Ascending aorta (tissue), 2 donors: ENCODE results near the gene NOXA1. TPM values are rescaled to one million over a fixed set of nuclear protein-coding genes. Genes with fewer than 3 reads are reported as not detected.

Source experiments
- DNase-seq, 2 donors: peaks; one replicate each; pipeline ENCODE4 v3.0.0-alpha.2; 2019; ENCODE audit warnings: low spot score in 2 of 2
- H3K27ac ChIP-seq, 2 donors: fragments of 200-600 bp; sonication (generic); one replicate each; pipeline ENCODE4 v1.5.1; 2016 to 2017; ENCODE audit warnings: mild to moderate bottlenecking in 1 of 2
- H3K27me3 ChIP-seq: fragments of 200-600 bp; sonication (generic); one replicate; pipeline ENCODE4 v1.5.1; 2017
- H3K36me3 ChIP-seq, 2 donors: fragments of 200-600 bp; sonication (generic); one replicate each; pipeline ENCODE4 v1.5.1; 2016
- H3K4me1 ChIP-seq, 2 donors: fragments of 200-600 bp; sonication (generic); one replicate each; pipeline ENCODE4 v1.5.1; 2016 to 2017; ENCODE audit warnings: mild to moderate bottlenecking in 1 of 2
- H3K4me3 ChIP-seq, 2 donors: fragments of 200-600 bp; sonication (generic); one replicate each; pipeline ENCODE4 v1.5.1; 2016 to 2017; ENCODE audit warnings: mild to moderate bottlenecking in 1 of 2
- H3K9me3 ChIP-seq, 2 donors: fragments of 200-600 bp; sonication (generic); one replicate each; pipeline ENCODE4 v1.5.1; 2016
- CTCF ChIP-seq, 3 experiments: fragments of 200-600 bp in 2 of 3; fragments of 450-650 bp in 1 of 3; sonication (generic) in 2 of 3; IDR thresholded peaks; one replicate each; pipeline ENCODE4 v1.5.1; 2016 to 2019; ENCODE audit warnings: antibody characterized with exemption in 3 of 3, mild to moderate bottlenecking in 1 of 3, moderate library complexity in 1 of 3
- intact Hi-C: fragments of 100-400 bp; cut with DNase I; formaldehyde crosslinking; loops from one replicate; pipeline ENCODE4 v1.15.1; 2023
- total RNA-seq: library from RNA; depleted of rRNA; stranded (reverse); fragments of >200 nt; gene quantifications from one replicate; pipeline ENCODE4 v1.1.0, GENCODE V29; 2016

The NOXA1 gene
- total RNA-seq, 1 donor from 2014 or later, result 6.9 TPM

GRCh38 chr9:137480686-137481683, 57.8 kb downstream of the NOXA1 start:
- Histone ChIP-seq H3K4me3 (no peak overlapping the region), H3K36me3 (peaks cover 0 to 4% of the 10 kb centered on the region in 2 donors), H3K27me3 (no peaks in the 10 kb centered on the region), H3K9me3 (no peaks in the 10 kb centered on the region), H3K27ac (no peak overlapping the region), H3K4me1 (no peaks in the 10 kb centered on the region)
- intact Hi-C loops, result no loop called here
- DNase-seq, result no peak
- no peak for TF ChIP-seq CTCF (IDR thresholded peaks at IDR 0.05)

- Histone ChIP-seq H3K36me3 (peaks cover 0 to 4% of the 10 kb centered on the region in 2 donors), H3K4me1 (no peaks in the 10 kb centered on the region), H3K4me3 (no peak overlapping the region), H3K27ac (no peak overlapping the region), H3K27me3 (no peaks in the 10 kb centered on the region), H3K9me3 (no peaks in the 10 kb centered on the region)
- DNase-seq, result no peak
- intact Hi-C loops, result no loop called here
- TF ChIP-seq CTCF (IDR thresholded peaks at IDR 0.05), result no peak
Observed at GRCh38 chr9:137482094-137482781, 59.0 kb downstream of the NOXA1 start.

Other genes with a start within 250 kb of the NOXA1 start
- gene ANAPC2, start 234.8 kb upstream of the NOXA1 start, total RNA-seq, result 24.1 TPM
- 123 TPM for gene SSNA1, start 234.7 kb upstream of the NOXA1 start, total RNA-seq
- gene TPRN, start 222.7 kb upstream of the NOXA1 start, total RNA-seq, result 2.8 TPM
- 24.3 TPM for gene TMEM203, start 217.7 kb upstream of the NOXA1 start, total RNA-seq
- 27.0 TPM for gene NDOR1, start 217.7 kb upstream of the NOXA1 start, total RNA-seq
- gene RNF208, start 201.2 kb upstream of the NOXA1 start, total RNA-seq, result 6.7 TPM
- not detected for gene CYSRT1, start 198.2 kb upstream of the NOXA1 start, total RNA-seq
- gene RNF224, start 195.9 kb upstream of the NOXA1 start, total RNA-seq, result not detected
- gene SLC34A3, start 192.5 kb upstream of the NOXA1 start, total RNA-seq, result not detected
- gene TUBB4B, start 182.1 kb upstream of the NOXA1 start, total RNA-seq, result 403 TPM
- not detected for gene STPG3, start 172.1 kb upstream of the NOXA1 start, total RNA-seq
- gene NELFB, start 168.1 kb upstream of the NOXA1 start, total RNA-seq, result 71.7 TPM
- gene TOR4A, start 145.7 kb upstream of the NOXA1 start, total RNA-seq, result 38.3 TPM
- 51.7 TPM for gene NRARP, start 121.1 kb upstream of the NOXA1 start, total RNA-seq
- 16.7 TPM for gene EXD3, start 231 bp upstream of the NOXA1 start, total RNA-seq
- not detected for gene ENTPD8, start 18.0 kb downstream of the NOXA1 start, total RNA-seq
- 231 TPM for gene NSMF, start 35.9 kb downstream of the NOXA1 start, total RNA-seq
- gene PNPLA7, start 127.0 kb downstream of the NOXA1 start, total RNA-seq, result 13.5 TPM
- 121 TPM for gene MRPL41, start 128.5 kb downstream of the NOXA1 start, total RNA-seq
- gene DPH7, start 155.5 kb downstream of the NOXA1 start, total RNA-seq, result 57.2 TPM
- gene ZMYND19, start 167.1 kb downstream of the NOXA1 start, total RNA-seq, result 4.3 TPM
- 56.8 TPM for gene ARRDC1, start 182.3 kb downstream of the NOXA1 start, total RNA-seq
- 49.9 TPM for gene EHMT1, start 195.6 kb downstream of the NOXA1 start, total RNA-seq